ENCODE results near the gene SUGCT.

The SUGCT gene

DNA sequence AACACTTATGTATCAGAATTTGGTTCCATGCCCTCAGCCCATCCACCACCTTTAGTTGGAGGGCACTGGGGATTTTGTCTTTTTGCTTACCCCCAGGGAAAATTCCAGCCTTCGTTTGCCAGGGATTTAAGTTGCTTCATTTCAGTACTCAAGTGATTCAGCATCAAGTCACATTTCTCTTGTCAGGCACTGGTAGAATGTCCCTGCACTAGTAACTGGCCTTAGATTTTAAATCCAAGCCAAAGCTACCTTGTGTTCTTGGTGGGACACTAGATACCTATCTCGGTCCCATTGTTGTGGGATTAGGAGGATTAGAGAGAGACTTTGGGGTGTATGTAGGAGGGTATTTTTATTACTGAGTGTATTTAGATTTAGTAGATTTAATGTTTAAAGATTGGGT is 613.1 kb downstream of the SUGCT start:
- Histone ChIP-seq H3K36me3 (no peaks in the 10 kb centered on the region), H3K9ac (no peak overlapping the region), H3K9me3 (replicated peaks in 1 of 11) (no peaks in the 10 kb centered on the region), H3K4me2 (no peak overlapping the region), H3K27me3 (no peaks in the 10 kb centered on the region), H3K27ac (no peak overlapping the region), H3K4me3 (no peak overlapping the region), H4K20me1 (no peaks in the 10 kb centered on the region), H3K4me1 (no peaks in the 10 kb centered on the region)
- no peak for TF ChIP-seq Cebpa-rat (IDR thresholded peaks at IDR 0.05)

DNA sequence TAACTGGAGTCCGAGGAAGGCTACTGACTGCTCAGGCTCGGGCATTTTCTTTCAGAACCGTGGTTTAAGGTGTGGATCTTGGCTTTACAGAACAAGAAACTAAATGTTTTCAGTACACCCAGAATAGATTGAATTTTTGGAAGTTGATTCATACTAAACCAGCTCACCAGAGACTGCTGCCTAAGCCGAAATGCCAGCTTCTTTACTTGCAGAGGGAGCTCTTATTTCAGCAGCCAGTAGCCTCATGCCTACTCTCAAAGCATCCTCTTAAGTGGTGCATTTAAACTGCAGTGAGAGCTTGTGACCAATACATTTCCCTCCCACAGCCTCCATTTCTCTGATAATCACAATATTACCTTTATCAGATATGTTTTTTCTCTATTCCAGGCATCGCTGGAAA is 615.1 kb downstream of the SUGCT start:
- H3K27ac ChIP-seq, result no peak overlapping the region
- no peak for TF ChIP-seq Cebpa-rat (IDR thresholded peaks at IDR 0.05)
- no peak overlapping the region for H3K9ac ChIP-seq
- no peaks in the 10 kb centered on the region for H3K4me1 ChIP-seq
- no peaks in the 10 kb centered on the region for H3K27me3 ChIP-seq
- H3K36me3 ChIP-seq, result no peaks in the 10 kb centered on the region
- no peak overlapping the region for H3K4me2 ChIP-seq
- H3K4me3 ChIP-seq, result no peak overlapping the region
- no peaks in the 10 kb centered on the region for H3K9me3 ChIP-seq (replicated peaks in 1 of 11)
- no peaks in the 10 kb centered on the region for H4K20me1 ChIP-seq

DNA sequence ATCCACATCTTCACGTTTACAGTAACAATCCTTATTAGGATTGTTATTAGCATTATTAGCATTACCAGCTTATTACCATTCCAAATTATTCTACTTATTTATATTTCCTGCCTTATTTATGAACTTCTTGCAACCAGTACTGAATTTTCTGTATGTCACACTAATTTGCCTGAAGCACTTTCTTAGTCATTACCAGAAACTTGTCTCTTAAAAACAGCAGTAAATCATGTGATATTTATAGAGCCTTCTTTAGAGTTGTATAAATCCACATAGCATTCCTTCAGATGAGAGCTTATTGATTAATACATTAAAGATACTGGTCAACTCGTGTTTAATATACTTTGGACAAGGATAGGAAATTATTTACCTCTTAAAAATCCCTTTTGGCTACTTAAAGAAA is 618.6 kb downstream of the SUGCT start:
- no peak overlapping the region for H3K9ac ChIP-seq
- H3K27me3 ChIP-seq, result no peaks in the 10 kb centered on the region
- H3K9me3 ChIP-seq (replicated peaks in 1 of 11), result no peaks in the 10 kb centered on the region
- TF ChIP-seq Cebpa-rat (IDR thresholded peaks at IDR 0.05), result no peak
- no peaks in the 10 kb centered on the region for H3K4me1 ChIP-seq
- no peak overlapping the region for H3K27ac ChIP-seq
- no peak overlapping the region for H3K4me2 ChIP-seq
- no peak overlapping the region for H3K4me3 ChIP-seq
- H3K36me3 ChIP-seq, result no peaks in the 10 kb centered on the region
- H4K20me1 ChIP-seq, result no peaks in the 10 kb centered on the region

GRCh38 chr7:40755438-40755837 is 620.6 kb downstream of the SUGCT start:
- H3K27me3 ChIP-seq, result no peaks in the 10 kb centered on the region
- TF ChIP-seq Cebpa-rat (IDR thresholded peaks at IDR 0.05), result no peak
- no peaks in the 10 kb centered on the region for H3K4me1 ChIP-seq
- no peaks in the 10 kb centered on the region for H4K20me1 ChIP-seq
- no peak overlapping the region for H3K27ac ChIP-seq
- H3K4me2 ChIP-seq, result no peak overlapping the region
- no peak overlapping the region for H3K4me3 ChIP-seq
- no peaks in the 10 kb centered on the region for H3K36me3 ChIP-seq
- no peaks in the 10 kb centered on the region for H3K9me3 ChIP-seq (replicated peaks in 1 of 11)
- H3K9ac ChIP-seq, result no peak overlapping the region

DNA sequence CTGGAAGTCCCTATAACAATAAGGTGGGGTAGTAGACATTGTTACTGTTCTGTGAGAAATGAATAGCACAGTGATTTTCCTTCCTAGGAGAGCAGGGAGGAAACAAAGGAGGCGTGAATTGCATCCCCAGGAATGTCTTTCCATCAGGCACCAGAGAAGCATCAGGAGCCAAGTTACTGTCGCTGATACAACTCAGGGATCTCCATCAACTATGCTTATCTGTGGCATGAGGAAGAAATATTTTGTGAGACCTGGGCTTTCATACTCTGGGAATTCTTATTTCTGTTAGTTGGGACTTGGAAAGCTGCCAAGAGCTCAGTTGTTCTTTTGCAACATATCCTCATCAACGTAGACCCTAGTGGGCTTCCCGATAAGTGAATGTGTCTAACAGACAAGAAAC is 622.3 kb downstream of the SUGCT start:
- no peaks in the 10 kb centered on the region for H3K4me1 ChIP-seq
- no peaks in the 10 kb centered on the region for H3K27me3 ChIP-seq
- no peaks in the 10 kb centered on the region for H4K20me1 ChIP-seq
- no peak overlapping the region for H3K9ac ChIP-seq
- no peak for TF ChIP-seq Cebpa-rat (IDR thresholded peaks at IDR 0.05)
- H3K9me3 ChIP-seq (replicated peaks in 1 of 11), result no peaks in the 10 kb centered on the region
- H3K4me3 ChIP-seq, result no peak overlapping the region
- H3K36me3 ChIP-seq, result no peaks in the 10 kb centered on the region
- H3K4me2 ChIP-seq, result no peak overlapping the region
- no peak overlapping the region for H3K27ac ChIP-seq

DNA sequence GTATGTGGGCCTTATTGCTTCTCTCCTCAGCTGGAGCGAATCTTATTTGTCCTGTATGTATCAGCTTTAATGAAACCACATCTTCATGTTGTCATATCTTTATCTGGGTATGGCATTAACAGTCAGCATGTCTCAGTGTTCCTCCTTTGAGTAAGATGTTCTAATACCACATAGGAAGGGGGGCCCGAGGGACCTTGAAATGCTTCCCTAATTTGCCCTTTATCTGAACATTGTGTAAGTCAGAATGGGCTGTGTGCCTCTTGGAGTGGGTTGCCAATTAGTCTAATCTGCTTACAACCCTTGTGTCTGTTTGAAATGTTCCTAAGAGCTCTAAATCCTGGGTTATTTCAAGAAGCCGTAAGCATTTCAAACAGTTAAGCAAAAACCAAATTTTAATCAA is 623.8 kb downstream of the SUGCT start:
- H3K36me3 ChIP-seq, result no peaks in the 10 kb centered on the region

GRCh38 chr7:40760293-40760964 is 625.6 kb downstream of the SUGCT start:
- TF ChIP-seq Cebpa-rat (IDR thresholded peaks at IDR 0.05), result no peak
- Histone ChIP-seq H3K4me2 (no peak overlapping the region), H3K27ac (no peak overlapping the region), H3K4me3 (no peak overlapping the region), H3K27me3 (no peaks in the 10 kb centered on the region), H4K20me1 (no peaks in the 10 kb centered on the region), H3K36me3 (no peaks in the 10 kb centered on the region), H3K9me3 (replicated peaks in 1 of 11) (no peaks in the 10 kb centered on the region), H3K4me1 (peaks cover 0 to 9% (median 1%) of the 10 kb centered on the region in 10 experiments; a peak in 9 of 20 replicates), H3K9ac (no peak overlapping the region)

More for the DNA sequence above, 623.8 kb downstream of the SUGCT start:
- no peak overlapping the region for H3K27ac ChIP-seq
- no peaks in the 10 kb centered on the region for H3K4me1 ChIP-seq
- no peak for TF ChIP-seq Cebpa-rat (IDR thresholded peaks at IDR 0.05)
- no peaks in the 10 kb centered on the region for H3K9me3 ChIP-seq (replicated peaks in 1 of 11)
- no peaks in the 10 kb centered on the region for H4K20me1 ChIP-seq
- no peaks in the 10 kb centered on the region for H3K27me3 ChIP-seq
- H3K4me3 ChIP-seq, result no peak overlapping the region
- H3K4me2 ChIP-seq, result no peak overlapping the region
- H3K9ac ChIP-seq, result no peak overlapping the region

DNA sequence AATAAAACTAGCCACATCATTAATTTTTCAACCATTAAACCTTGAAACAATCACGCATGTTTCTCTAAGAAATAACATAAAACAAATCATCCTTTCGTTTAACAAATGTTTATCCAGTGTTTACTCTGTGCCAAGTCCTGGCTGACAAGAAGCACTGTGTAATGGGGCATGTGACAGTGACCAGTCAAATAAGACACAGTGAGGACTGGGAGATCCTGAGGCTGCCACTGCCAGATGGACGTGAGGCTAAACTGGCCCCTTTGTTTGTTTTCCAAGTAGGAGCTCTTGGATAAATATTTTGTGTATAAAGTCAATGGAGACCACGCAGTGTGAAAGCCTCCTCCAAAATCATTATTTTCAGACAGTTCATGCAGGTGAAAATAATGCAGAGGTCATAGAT is 626.2 kb downstream of the SUGCT start:
- H3K36me3 ChIP-seq, result no peaks in the 10 kb centered on the region
- H4K20me1 ChIP-seq, result no peaks in the 10 kb centered on the region
- H3K27ac ChIP-seq, result no peak overlapping the region
- no peak overlapping the region for H3K9ac ChIP-seq
- TF ChIP-seq Cebpa-rat (IDR thresholded peaks at IDR 0.05), result no peak
- no peaks in the 10 kb centered on the region for H3K9me3 ChIP-seq (replicated peaks in 1 of 11)
- no peak overlapping the region for H3K4me3 ChIP-seq
- H3K27me3 ChIP-seq, result no peaks in the 10 kb centered on the region
- peaks cover 0 to 15% (median 7%) of the 10 kb centered on the region in 10 experiments; a peak in 10 of 20 replicates for H3K4me1 ChIP-seq
- H3K4me2 ChIP-seq, result no peak overlapping the region

DNA sequence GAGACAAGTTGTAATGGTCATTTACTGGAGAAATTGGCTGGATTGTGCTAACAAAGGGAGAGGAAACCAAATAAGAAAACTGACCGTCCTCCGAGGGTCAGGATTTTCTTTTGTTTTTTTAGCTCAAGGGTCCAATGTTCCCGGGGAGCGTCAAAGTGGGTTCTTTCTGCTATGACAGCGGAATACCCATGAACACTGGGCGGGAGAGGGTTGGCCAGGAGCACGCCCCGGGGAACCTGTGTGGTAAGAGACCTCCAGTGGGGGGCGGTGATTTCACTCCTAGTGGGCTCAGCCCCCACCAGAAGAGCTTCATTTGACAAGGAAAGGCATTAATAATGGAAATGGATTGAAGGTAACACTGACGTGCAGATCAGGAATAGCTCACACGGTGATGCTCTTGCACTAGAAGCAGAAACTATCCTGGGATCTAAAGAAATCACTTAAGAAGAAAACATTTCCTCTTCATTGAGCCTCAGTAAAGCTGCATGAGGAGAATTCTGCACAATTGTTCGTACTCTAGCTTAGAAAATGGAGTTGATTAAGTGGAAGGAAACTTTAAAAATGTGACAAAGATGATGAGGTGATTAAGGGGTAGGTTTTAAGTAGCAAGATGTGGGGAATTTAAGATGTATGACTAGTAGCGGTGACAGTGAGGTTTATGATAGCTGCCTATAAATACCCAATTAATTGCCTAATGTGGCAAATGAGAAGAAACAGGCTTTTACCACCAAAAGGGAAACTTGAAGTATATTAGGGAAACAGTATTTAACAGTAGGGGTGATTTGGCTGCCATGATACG is 627.2 kb downstream of the SUGCT start:
- Histone ChIP-seq H4K20me1 (no peaks in the 10 kb centered on the region), H3K27me3 (no peaks in the 10 kb centered on the region), H3K4me2 (no peak overlapping the region), H3K27ac (no peak overlapping the region), H3K9ac (no peak overlapping the region), H3K36me3 (no peaks in the 10 kb centered on the region), H3K4me1 (peaks cover 0 to 17% (median 8%) of the 10 kb centered on the region in 10 experiments; a peak in 10 of 20 replicates), H3K4me3 (no peak overlapping the region), H3K9me3 (replicated peaks in 1 of 11) (no peaks in the 10 kb centered on the region)
- no peak for TF ChIP-seq Cebpa-rat (IDR thresholded peaks at IDR 0.05)
